SIG-M5 treated with dmso at 0.1 percent for 504 hours (cell line): ENCODE results near the gene MAST4.

Experiments used
- DNase-seq: peaks from one replicate; lab custom pipeline; 2025; ENCODE audit not compliant: unreplicated experiment; lab: John Stamatoyannopoulos, UW

The MAST4 gene

GRCh38 chr5:66896171-66896570 lies 300.0 kb downstream of the MAST4 start:
- DNase-seq = no peak

DNA sequence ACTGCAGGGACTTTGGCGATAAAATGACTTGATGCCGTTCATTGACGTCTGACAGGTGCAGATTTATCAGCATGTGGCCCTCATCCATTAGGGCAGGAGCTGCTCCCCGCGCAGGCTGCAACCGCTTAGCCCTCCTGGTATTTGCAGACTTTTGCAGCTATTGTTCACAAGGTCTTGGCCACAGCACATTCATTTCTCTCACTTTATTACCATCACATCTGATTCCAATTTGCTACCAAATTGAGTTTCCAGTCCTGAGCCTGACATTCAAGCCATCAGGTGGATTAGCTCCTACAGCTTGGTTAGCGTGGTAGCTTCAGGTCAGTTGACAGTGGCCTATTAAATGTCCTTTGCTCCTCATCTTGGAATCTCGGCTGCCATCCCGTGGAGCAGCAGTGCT lies 301.2 kb downstream of the MAST4 start:
- no peak for DNase-seq

DNA sequence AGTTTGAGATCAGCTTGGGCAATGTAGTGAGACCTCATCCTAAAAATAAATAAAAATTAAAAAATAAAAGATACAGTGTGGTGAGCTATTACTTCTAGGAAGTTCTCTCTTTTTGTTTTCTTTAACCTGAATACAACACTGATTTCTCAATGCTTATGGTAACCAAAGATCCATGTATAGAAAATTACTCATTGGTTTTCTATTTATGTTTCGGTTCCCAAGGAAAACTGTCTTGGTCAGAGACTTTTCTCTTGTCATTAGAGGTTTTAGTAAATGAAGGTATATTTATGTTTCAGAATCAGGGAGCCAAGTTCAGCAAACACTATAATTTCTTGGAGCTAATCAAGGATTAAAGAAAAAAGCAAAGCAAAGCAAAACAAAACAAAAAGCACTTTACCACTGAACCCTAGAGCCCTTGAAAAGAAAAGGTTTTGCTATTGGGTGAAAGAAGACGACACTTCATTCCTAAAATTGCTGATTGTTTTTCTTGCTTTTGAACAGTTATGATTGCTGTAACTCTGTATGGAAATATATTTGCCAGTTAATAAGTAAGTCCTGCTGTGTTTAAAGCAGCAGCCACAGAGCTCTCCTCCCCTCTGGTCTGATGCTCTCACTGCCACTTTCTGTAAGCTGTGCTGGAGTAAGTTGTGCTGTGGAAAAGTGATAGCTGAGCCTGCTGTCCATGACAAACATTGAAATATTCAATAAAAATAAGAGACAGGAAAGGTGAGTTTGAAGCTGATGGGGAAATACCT lies 302.2 kb downstream of the MAST4 start:
- no peak for DNase-seq

DNA sequence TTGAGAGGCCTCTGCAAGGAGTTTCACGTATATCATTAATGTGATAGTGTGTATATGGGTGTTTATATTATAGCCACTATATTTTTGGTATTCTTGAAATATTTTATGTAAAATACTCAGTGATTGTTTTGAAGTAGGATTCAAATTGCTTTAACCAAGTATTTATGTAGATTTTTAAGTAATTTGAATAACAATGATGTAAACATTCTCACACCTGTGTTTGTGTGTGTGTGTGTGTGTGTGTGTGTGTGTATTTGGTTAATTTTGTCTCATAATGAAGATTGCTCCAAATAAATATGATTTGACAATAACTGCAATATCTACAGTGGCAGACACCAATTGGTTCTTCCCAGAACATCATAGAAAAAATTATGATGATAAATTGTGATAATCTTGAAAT lies 307.0 kb downstream of the MAST4 start:
- DNase-seq = no peak

DNA sequence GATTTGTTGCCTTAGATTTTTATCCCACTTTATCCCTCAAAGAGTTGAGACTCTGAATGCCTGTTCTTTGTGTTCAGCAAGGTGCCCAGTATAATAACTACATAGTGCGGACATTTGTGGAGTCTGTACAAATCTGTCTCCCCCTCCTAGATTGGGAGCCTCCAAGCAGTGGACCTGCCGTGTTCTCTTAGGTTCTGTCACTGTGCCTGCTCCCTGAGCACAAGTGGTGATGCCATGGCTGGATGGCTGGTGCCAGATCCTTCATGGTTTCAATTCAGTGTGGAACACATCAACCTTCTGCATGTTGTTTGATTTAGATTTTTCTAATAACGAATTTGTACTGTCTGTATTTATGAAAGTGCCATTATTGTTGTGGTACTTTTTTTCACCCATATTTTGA lies 307.5 kb downstream of the MAST4 start:
- DNase-seq = no peak

DNA sequence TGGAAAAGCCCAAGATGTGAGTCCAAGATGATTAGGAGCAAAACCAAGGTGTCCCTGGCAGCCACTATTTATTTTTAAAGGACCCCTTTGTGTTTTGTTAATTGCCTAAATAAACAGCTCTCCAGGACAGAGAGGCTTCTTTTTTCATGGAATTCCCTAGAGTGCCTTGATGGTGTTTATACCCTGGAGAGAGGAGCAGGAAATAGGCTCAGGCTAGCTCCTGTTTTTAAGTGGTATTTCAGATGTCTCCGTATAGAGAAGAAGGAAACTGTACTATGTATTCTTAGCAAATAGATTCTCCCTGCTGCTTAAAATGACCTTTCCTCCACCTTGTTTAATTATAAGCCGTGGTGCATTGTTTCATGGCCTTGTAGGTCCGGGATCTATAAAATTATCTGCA lies 308.0 kb downstream of the MAST4 start:
- no peak for DNase-seq

GRCh38 chr5:66906021-66906420 lies 309.8 kb downstream of the MAST4 start:
- DNase-seq = no peak

GRCh38 chr5:66908230-66908629 lies 312.0 kb downstream of the MAST4 start:
- no peak for DNase-seq

- DNase-seq = no peak
Measured at GRCh38 chr5:66909364-66909763, 313.2 kb downstream of the MAST4 start.

GRCh38 chr5:66912787-66913186 lies 316.6 kb downstream of the MAST4 start:
- DNase-seq = no peak

- DNase-seq = no peak
Measured at GRCh38 chr5:66915531-66915930, 319.3 kb downstream of the MAST4 start.

- DNase-seq = no peak
Measured at GRCh38 chr5:66922881-66923280, 326.7 kb downstream of the MAST4 start.

GRCh38 chr5:66923457-66923856 lies 327.3 kb downstream of the MAST4 start:
- DNase-seq = no peak

DNA sequence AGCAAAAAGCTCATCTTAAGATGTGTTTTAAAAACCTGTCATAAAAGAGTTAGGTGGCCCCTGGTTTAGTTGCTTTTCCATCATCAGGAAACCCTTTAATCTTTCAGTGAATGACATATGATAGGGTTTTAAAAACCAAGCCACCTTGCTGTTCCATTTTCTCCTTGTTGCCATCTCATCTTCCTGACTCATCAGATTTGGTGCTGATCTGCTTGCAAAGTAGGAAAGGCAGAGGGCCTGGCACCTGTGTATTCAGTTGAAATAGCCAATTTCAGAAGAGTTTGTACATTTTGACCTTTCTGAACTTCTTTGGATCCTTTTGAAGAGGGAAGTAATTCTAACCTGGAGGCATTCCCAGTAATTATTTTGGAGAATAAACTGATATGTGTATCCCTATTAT lies 327.7 kb downstream of the MAST4 start:
- no peak for DNase-seq

- DNase-seq = no peak
Measured at GRCh38 chr5:66927140-66927539, 330.9 kb downstream of the MAST4 start.

DNA sequence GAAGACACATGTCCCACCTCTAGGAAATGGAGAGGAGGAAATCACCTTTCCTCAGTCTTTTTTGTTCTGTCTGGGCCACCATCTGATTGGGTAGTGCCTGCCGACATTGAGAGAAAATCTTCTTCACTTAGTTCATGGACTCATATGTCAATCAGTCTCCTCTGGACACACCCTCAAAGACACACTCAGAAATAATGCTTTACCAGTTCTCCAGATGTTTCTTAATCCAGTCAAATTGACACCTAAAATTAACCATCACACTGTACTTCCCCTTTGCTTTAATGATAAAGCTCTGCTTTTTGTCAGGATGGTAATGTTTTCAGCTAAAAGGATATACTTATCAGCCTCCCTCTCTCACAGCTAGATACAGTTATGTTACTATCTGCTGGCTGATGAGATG lies 333.1 kb downstream of the MAST4 start:
- no peak for DNase-seq

GRCh38 chr5:66929995-66930394 lies 333.8 kb downstream of the MAST4 start:
- DNase-seq = no peak

DNA sequence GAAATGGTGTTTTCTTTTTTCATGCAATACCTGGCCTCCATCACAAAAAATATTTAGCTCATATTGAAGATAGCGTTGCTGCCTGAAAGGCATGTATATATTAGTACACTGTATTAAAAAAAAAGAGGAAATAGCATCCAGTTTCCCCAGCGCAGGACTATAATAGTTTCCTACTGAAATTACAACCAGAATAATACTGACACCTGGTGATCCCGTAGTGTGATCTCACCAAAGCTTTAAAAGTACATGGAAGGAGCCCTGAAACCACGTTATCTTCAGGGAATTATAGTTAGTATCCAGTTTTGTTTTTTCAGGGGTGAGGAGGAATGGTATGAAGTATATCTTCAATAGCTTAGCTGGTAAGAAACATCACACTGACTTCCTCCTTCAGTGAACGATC lies 335.5 kb downstream of the MAST4 start:
- no peak for DNase-seq

GRCh38 chr5:66932457-66932856 lies 336.3 kb downstream of the MAST4 start:
- no peak for DNase-seq

DNA sequence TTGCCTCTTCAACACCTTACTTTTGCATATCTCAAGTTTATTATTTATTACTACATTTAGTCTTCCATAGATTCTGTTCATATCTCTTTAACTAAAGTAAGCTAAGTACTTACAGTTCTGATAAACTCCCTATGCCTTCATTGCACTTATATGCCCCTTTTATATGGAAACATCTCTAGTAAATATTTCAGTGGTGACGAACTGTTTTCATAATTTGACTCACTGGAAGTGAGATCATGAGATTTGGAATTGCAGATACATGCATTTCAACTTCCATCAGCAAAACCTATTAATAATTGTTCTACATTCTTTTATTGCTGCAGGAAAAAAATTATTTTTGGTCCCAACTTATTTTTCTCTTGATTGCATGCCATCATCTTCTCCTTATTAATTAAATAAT lies 336.9 kb downstream of the MAST4 start:
- DNase-seq = no peak

- no peak for DNase-seq
Measured at GRCh38 chr5:66939094-66939493, 342.9 kb downstream of the MAST4 start.

DNA sequence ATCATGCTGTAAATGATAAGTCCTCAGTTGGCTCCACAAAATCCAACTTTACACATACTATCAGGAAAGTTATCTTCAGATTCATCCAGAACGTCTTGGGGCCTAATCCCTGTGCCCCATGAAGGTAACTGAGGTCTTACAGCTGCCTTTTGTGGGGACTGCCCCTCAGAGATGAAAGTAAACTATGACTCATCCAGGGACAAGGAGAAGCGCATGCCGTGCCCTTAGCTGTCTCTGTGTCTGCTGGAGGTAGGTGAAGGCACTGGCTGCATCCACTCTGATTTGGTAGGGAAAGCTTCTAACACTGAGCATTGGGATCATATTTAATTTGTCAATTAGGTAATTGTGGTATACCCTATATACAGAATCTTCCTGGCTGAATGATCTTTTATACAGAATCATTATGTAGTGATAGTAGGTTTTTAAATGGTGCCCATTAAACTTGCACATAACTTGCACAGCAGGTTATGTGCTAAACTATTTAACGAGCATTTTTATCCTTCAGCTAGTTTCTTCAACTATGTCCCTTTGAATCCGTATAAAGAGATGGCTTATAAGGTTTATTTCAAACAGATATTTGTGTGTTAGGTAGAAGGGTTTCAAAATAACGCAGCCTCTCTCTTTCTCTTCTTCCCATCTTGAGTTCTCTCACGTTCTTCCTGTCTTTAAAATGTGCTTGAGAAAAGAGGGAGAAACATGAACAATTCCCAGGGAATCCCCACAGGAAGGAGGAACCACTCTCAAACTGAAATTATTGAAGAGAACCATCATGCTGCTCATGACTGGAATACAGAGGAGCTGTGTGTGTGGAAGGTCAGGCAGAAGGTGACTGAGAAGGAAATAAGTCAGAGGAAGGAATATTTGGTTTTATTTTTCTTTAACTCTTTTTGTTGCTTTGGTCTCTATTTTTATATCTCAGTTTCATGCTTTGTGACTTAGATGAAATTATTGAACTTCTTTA lies 349.5 kb downstream of the MAST4 start:
- DNase-seq = no peak
